ENCODE data around the gene TM4SF5. TPM values are rescaled to one million over a fixed set of nuclear protein-coding genes. Genes with fewer than 3 reads are reported as not detected.

Gene TM4SF5
- total and polyA plus RNA-seq, 2 of the 8 experiments (the other 6 are each of a cell fraction or from before 2014, with no cell fraction given) = not detected

DNA sequence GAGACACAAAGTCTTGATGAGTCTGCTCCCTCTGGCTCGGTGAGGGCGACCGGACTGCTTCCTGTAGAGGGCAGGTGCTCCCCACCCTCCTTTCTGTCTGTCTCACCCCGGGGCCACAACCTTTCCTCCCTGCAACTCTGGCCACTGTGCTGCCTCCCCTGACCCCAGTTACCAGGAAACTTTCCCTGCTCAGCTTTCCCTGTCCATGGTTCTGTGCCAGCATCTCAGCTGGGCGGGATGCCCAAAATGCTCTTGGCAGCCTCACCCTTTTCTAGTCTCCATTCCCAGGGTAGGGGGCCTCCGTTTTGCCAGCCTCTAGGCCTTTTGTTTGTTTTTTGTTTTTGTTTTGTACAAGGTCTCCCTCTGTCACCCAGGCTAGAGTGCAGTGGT, 36.7 kb downstream of the TM4SF5 start (continued):
- no peak for TF ChIP-seq KDM1A (IDR thresholded peaks at IDR 0.05; ENCODE audit: borderline replicate concordance, low read length)
- no peak for TF ChIP-seq CREB1 (IDR thresholded peaks at IDR 0.05)
- TF ChIP-seq CHD7 (IDR thresholded peaks at IDR 0.05; ENCODE audit: insufficient replicate concordance, low read length) = no peak
- TF ChIP-seq, protein P1, sequence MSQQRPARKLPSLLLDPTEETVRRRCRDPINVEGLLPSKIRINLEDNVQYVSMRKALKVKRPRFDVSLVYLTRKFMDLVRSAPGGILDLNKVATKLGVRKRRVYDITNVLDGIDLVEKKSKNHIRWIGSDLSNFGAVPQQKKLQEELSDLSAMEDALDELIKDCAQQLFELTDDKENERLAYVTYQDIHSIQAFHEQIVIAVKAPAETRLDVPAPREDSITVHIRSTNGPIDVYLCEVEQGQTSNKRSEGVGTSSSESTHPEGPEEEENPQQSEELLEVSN (IDR thresholded peaks at IDR 0.05) = no peak
